ENCODE results near the gene IL17RD. TPM values are rescaled to one million over a fixed set of nuclear protein-coding genes. Genes with fewer than 3 reads are reported as not detected.

IL17RD gene
- total RNA-seq, 1 donor, result 13.6 TPM

DNA sequence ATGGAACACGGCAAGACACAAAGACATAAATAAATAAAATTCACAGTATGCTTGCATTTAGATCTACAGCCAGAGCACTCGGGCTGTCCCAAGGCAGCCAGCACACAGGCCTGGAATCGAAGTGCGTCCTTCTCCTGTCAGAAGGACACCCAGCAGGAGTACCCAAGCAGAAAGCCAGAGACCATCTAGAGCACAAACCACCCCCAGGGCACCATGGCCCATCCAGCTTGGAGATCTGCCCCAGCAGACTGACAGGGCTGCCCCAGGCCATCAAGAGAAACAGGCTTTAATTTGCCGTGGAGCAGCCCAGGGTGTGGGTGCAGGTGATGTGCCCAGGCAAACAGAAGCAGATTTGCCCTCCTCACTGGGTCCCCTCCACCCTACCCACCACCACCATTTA, 112.5 kb downstream of the IL17RD start:
- TF ChIP-seq, protein P1, sequence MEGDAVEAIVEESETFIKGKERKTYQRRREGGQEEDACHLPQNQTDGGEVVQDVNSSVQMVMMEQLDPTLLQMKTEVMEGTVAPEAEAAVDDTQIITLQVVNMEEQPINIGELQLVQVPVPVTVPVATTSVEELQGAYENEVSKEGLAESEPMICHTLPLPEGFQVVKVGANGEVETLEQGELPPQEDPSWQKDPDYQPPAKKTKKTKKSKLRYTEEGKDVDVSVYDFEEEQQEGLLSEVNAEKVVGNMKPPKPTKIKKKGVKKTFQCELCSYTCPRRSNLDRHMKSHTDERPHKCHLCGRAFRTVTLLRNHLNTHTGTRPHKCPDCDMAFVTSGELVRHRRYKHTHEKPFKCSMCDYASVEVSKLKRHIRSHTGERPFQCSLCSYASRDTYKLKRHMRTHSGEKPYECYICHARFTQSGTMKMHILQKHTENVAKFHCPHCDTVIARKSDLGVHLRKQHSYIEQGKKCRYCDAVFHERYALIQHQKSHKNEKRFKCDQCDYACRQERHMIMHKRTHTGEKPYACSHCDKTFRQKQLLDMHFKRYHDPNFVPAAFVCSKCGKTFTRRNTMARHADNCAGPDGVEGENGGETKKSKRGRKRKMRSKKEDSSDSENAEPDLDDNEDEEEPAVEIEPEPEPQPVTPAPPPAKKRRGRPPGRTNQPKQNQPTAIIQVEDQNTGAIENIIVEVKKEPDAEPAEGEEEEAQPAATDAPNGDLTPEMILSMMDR (IDR thresholded peaks at IDR 0.05; ENCODE audit: insufficient read depth, low read length), result no peak
- no peak for DNase-seq (ENCODE audit: low read depth)

DNA sequence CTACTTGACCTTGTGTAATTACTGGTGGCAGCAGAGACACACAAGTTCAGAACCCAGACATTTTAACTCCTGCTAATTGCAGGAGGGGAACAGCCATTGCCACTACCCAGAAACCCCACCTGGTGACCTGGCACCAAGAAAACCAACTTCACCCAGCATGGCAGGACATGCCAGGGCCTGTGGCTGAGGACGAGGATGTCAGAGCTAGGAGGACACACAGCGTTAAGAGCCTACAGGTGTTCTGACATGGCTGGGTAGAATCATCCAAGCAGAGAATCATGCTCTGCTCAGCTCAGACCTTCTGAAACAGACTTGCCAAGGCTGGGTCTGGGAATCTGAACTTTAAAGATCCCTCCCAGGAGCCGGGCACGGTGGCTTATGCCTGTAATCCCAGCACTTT, 116.4 kb downstream of the IL17RD start:
- H3K4me3 ChIP-seq (ENCODE audit: low read depth, low read length), result no peak overlapping the region
- TF ChIP-seq, protein P1 (IDR thresholded peaks at IDR 0.05; ENCODE audit: insufficient read depth, low read length), result no peak

More for the DNA sequence above, 112.5 kb downstream of the IL17RD start:
- H3K4me3 ChIP-seq (ENCODE audit: low read depth, low read length), result no peak overlapping the region

DNA sequence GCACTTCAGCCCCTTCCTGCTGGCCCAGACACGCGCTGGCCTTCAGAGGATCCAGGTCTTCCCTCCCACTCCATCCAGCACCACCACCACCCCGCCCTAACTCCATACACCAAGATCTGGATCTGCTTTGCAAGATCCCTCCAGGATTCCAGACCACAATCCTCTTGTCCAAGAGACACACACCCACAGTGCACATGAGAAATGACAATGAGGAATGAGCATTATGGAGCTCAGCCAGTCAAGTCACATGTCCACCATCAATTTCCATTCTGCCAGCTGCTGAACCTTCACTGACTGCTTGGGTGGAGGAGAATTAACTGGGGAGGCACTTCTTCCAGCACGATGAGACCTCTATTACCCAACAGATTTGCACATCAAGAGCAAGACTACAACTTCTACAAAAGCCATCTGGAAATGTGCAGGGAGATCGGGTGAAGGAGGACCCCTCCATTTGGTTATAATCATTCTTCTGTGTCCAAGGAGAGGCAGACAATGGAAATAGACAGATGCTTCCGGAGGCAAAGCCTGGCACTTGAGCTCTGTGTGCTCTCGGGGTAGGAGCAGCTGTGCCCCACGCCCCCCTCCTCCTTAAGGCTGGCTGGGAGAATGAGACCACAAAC, 117.0 kb downstream of the IL17RD start:
- TF ChIP-seq, protein P1 (IDR thresholded peaks at IDR 0.05; ENCODE audit: insufficient read depth, low read length), result no peak
- peak; percentile 99 for DNase-seq (ENCODE audit: low read depth)
- H3K4me3 ChIP-seq (ENCODE audit: low read depth, low read length), result peak overlapping the region; percentile 22

More for the DNA sequence above, 116.4 kb downstream of the IL17RD start:
- no peak for DNase-seq (ENCODE audit: low read depth)

DNA sequence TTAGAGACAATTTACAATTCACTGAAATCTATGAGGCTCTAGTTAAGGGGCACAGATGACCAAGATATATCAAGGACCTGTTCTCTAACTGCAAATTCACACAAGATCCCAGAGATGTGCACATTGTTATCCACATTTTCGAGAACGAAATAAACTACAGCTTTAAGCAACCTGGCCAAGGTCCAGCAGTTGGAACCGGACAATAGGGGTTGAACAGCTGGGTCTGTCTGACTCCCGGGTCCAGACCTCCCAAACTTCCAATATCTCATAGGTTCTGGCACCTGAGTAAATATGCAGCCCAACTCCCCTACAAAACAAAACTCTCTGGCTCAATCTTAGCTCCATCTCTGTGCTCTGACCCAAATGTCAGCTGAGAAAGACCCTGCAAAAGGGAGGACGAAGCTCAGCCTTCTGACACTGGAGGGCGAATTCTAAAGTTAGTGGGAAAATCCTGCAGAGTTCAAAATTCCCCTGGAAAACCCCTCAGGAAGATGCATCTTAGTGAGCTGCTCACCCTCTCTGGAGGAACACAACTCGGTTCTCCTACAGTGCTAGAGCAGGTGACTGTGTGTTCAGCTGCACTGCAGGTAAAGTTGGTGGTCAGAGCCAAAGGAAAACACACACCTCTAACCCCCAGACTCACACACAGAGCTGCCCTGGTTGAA, 118.9 kb downstream of the IL17RD start:
- TF ChIP-seq, protein P1 (IDR thresholded peaks at IDR 0.05; ENCODE audit: insufficient read depth, low read length), result no peak
- DNase-seq (ENCODE audit: low read depth), result no peak
- H3K4me3 ChIP-seq (ENCODE audit: low read depth, low read length), result no peak overlapping the region

DNA sequence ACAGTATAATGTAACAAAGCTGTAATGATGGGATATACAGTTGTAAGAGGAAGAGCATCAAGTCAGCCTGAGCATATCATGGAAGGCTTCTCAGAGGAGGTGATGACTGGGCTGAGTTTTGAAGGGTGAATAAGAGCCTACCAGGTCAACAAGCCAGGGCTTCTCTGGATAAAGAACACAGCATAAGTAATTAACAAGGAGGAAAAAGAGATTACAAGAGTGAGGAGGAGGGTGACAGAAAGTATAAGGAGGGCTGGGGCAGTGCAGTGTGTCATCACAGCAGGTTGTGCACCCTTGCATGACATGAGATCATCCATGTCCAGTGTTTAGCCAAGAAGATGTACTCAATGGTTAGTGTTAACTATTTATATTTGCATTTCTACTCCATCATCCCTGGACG, 121.6 kb downstream of the IL17RD start:
- TF ChIP-seq, protein P1 (IDR thresholded peaks at IDR 0.05; ENCODE audit: insufficient read depth, low read length), result no peak
- no peak for DNase-seq (ENCODE audit: low read depth)
- H3K4me3 ChIP-seq (ENCODE audit: low read depth, low read length), result no peak overlapping the region

DNA sequence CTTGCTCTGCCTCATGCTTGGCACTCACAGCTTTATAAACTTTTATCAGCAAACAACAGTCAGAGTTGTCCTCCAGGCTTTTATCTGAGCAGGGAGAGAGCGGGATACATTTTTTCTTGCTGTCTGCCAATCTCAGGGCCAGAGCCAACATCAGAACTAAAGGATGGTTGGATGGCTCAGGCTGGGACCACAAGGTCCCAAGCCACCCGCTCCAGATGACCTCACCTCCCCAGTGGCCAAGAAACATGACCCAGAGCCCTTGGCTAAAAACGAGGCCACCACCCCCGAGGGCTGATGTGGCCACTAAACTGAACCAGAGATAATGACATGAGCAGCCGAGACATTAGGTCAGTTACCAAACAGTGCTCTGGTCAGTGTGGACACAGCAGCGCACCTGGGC, 123.5 kb downstream of the IL17RD start:
- no peak for DNase-seq (ENCODE audit: low read depth)

More for the DNA sequence above, 123.5 kb downstream of the IL17RD start:
- TF ChIP-seq, protein P1 (IDR thresholded peaks at IDR 0.05; ENCODE audit: insufficient read depth, low read length), result no peak
- no peak overlapping the region for H3K4me3 ChIP-seq (ENCODE audit: low read depth, low read length)

Other genes with a start within 250 kb of the IL17RD start
- gene SPATA12, start 104.7 kb downstream of the IL17RD start, total RNA-seq (ENCODE audit: low replicate concordance), result 0.09 TPM in 1 of 2 replicates, not detected in the other
- 0.81 and 2.4 TPM in 2 replicates for gene HESX1, start 34.6 kb upstream of the IL17RD start, total RNA-seq (ENCODE audit: low replicate concordance)
- gene APPL1, start 62.4 kb upstream of the IL17RD start, total RNA-seq (ENCODE audit: low replicate concordance), result 28.8 and 69.1 TPM in 2 replicates
- under 0.01 TPM in 1 of 2 replicates, not detected in the other for gene ASB14, start 127.3 kb upstream of the IL17RD start, total RNA-seq (ENCODE audit: low replicate concordance)

Measured in fibroblast of the aortic adventitia (primary cell).